ENCODE data around the gene CPN1.

Gene CPN1

DNA sequence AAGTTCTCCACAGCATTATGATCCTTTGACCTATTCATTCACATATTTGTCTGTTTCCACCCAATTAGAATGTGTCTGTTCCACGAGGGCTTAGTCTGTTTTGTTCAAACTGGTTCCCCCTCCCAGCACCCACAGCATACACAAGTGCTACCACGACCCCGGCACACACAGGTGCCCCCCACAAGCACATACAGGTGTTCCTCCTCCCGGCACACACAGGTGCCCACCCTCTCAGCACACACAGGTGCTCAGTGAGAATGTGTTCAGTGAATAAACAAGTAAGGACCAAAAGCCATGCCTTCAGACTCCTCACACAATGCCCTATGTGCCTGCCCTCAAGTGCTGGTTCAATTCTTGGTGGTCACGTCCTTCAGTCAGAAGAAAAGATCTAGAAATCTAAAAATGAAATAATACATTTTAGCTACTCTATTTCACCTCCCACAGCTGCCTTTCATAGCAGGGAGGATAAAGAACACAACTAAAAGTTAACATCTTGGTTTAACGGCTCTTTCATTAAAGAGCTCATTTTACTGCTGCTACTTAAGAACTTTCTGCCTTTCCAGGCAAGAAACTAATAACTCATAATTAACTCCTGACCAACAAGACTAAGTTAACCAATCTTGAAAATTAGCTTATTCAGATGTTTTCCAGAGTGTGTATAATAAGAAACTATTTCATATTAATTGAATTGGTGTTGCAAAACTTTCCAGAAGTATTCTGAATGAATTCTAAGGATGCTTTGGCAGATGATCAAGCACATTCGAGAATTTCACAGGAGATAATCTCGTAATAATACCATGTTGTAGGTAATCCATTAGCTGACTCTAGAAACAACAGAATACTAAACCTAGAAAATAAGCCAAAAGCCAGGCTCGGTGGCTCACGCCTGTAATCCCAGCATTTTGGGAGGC, 74.2 kb downstream of the CPN1 start:
- no peak for DNase-seq (ENCODE audit: low read depth)
- TF ChIP-seq, protein P1, sequence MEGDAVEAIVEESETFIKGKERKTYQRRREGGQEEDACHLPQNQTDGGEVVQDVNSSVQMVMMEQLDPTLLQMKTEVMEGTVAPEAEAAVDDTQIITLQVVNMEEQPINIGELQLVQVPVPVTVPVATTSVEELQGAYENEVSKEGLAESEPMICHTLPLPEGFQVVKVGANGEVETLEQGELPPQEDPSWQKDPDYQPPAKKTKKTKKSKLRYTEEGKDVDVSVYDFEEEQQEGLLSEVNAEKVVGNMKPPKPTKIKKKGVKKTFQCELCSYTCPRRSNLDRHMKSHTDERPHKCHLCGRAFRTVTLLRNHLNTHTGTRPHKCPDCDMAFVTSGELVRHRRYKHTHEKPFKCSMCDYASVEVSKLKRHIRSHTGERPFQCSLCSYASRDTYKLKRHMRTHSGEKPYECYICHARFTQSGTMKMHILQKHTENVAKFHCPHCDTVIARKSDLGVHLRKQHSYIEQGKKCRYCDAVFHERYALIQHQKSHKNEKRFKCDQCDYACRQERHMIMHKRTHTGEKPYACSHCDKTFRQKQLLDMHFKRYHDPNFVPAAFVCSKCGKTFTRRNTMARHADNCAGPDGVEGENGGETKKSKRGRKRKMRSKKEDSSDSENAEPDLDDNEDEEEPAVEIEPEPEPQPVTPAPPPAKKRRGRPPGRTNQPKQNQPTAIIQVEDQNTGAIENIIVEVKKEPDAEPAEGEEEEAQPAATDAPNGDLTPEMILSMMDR (IDR thresholded peaks at IDR 0.05; ENCODE audit: control insufficient read depth, extremely low read depth, insufficient read depth): no peak
- H3K4me3 ChIP-seq (ENCODE audit: low read depth, low read length): no peak overlapping the region

DNA sequence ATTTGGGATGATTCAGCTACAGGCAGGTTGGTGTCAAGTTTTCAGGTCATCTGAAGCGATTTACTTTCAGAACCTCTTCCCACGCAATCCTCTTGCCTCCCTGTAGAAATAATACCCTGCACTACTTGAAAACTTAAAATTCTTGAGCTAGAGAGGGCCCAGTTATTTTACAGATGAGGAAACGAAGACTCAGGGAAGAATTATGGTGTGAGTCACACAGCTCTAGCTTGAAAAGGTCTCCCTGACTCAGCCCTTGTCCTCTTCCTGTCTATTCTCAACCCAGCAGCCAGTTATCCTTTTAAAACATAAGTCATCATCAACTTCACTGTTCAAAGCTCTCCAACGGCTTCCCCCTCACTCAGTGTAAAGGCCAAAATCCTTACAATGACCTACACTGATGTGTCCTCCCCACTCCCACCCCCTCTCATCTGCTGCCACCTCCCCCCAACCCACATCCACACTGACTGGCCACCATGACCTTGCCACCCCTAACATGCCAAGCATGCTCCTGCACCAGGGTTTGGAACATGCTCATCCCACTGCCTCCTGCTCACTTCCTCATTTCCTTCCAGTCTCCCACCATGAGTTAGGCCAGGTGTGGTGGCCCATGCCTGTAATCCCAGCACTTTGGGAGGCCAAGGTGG, 75.3 kb downstream of the CPN1 start:
- TF ChIP-seq, protein P1 (IDR thresholded peaks at IDR 0.05; ENCODE audit: control insufficient read depth, extremely low read depth, insufficient read depth): no peak
- DNase-seq (ENCODE audit: low read depth): no peak
- no peak overlapping the region for H3K4me3 ChIP-seq (ENCODE audit: low read depth, low read length)

DNA sequence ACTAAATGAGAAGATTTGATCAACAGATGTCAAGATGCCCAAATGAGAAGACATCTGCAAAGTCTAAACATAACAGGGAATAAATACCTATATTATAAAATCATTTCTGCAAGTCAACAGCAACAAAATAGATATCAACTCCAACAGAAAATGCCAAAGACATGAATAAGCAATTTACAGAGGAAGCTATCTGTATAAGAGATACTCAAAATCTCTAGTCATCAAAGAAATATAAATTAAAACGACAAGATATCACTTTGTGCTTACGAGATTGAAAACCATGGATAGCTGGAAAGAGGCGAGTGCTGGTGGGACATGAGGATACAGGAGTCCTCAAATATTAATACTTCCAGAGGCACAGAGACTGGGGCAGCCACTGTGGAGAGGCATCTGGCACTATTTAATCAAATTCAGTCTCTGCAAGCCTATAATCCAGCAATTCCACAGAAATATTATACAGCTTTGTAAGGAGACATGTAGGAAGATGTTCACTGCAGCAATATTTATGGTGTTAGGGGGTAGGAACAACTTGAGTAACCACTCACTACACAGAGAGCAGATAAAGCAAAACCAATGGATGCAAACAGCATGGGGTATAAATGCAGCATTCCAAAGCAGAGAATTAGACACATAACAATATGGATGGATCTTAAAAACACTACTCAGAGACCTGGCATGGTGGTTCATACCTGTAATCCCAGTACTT, 76.7 kb downstream of the CPN1 start:
- no peak for DNase-seq (ENCODE audit: low read depth)
- TF ChIP-seq, protein P1 (IDR thresholded peaks at IDR 0.05; ENCODE audit: control insufficient read depth, extremely low read depth, insufficient read depth): no peak
- H3K4me3 ChIP-seq (ENCODE audit: low read depth, low read length): no peak overlapping the region

DNA sequence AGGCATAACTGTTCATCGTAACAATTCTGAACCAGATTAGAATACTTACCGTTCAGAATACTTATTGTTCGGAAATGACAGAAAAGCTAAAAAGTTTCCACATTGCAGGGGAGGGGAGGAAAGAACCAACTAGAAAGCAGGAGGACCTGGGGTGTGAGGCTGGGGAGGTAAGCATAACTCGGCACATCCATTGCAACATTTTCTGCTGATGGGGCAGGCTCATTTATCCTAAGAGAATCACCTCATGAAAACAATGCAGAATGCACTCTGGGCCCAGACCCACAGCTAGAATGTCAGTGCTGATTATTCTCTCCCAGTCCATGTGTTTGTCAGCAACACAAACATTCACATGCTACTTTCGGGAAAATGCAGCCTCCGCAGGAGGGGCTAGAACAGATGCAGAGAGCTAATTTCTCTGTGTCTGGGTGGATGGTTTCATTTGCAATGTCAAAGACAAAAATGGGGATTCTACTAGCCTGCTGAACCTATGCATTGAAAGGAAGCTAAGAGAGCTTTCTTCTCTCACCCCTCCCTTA, 81.5 kb downstream of the CPN1 start:
- no peak overlapping the region for H3K4me3 ChIP-seq (ENCODE audit: low read depth, low read length)
- TF ChIP-seq, protein P1 (IDR thresholded peaks at IDR 0.05; ENCODE audit: control insufficient read depth, extremely low read depth, insufficient read depth): no peak
- no peak for DNase-seq (ENCODE audit: low read depth)

DNA sequence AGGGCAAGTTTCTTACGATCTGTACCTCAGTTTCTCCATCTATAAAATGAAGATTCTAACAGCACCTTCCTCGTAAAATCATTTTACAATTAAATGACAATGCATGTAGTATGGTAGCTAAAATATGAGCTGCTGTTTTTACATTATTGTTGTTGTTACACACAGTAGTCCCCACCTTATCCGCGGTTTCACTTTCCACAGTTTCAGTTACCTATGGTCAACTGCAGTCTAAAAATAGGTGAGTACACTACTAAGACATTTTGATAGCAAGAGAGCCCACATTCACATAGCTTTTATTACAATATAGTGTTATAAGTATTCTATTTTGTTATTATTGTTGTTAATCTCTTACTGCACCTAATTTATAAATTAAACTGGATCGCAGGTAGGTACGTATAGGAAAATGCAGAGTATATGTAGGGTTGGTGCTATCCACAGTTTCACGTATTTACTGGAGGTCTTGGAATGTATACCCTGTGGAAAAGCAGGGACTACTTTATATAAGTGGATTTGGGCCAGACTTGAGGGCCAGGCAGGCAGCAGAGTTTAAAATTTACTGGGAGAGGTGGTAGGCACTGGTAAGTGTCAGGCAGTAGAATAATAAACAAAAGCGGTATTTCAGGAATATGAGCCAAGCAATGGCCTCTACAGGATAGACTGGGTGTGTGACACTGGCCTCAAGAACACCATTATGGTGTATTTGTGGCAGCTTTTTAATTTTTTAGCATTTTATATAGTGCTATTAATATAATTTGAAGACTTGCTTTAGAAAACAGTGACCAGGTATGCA, 82.2 kb downstream of the CPN1 start:
- no peak for DNase-seq (ENCODE audit: low read depth)
- H3K4me3 ChIP-seq (ENCODE audit: low read depth, low read length): no peak overlapping the region
- TF ChIP-seq, protein P1 (IDR thresholded peaks at IDR 0.05; ENCODE audit: control insufficient read depth, extremely low read depth, insufficient read depth): no peak

DNA sequence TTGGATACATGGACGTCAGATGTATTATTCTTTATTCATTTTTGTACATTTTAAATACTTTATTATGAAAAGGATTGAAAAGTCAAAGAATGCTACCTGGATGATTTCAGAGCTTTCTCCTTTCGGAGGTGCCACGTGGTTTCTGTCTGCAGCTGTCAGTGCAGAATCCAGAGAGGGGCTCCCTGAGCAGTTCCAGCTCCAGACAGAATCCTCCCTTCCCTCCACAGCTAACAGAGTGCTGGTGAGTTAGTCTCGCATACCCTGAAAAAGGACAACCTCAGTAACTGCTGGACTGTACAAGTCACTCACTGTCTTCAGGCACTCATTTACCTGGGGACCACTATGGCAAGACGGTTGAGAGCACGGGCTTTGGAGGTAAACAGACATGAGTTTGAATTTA, 82.8 kb downstream of the CPN1 start:
- H3K4me3 ChIP-seq (ENCODE audit: low read depth, low read length): no peak overlapping the region
- TF ChIP-seq, protein P1 (IDR thresholded peaks at IDR 0.05; ENCODE audit: control insufficient read depth, extremely low read depth, insufficient read depth): no peak
- no peak for DNase-seq (ENCODE audit: low read depth)

Measured in LNCaP clone FGC (cell line).